Fibroblast of lung (primary cell): ENCODE results near the gene TGFBR2.

Experiments
- EZH2 ChIP-seq: IDR thresholded peaks from 2 replicates; pipeline ENCODE4 v1.5.1; 2012; ENCODE audit warnings: low read length, control low read depth, mild to moderate bottlenecking; ENCODE audit errors: missing control alignments
- TF ChIP-seq, protein P1 (sequence below), 2 donors: IDR thresholded peaks in 1 of 2; conservative IDR thresholded peaks in 1 of 2; 1 replicate in 1 of 2; 2 replicates in 1 of 2; pipeline ENCODE4 v1.5.1; 2011 to 2012; ENCODE audit warnings: low read length in 2 of 2, control low read depth in 1 of 2, inconsistent platforms in 1 of 2, low read depth in 1 of 2, mild to moderate bottlenecking in 1 of 2

DNA sequence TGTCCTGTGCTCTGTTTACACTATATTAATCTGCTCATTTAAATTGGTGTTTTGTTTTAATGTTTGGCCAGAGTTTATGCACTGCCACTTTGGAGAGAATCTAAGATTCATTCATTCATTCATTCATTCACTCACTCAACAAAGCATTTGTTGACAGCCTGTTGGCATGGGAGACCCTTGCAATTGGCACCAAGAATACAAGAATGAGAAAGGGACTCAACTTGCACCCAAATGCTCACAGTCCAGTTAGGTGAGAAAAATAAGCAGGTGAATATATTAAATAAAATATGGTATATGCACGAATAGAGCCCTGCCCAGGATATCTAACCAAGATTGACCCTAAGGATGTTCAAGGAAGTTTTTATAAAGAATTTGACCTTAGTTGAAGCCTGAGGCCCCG is 80.4 kb downstream of the TGFBR2 start:
- TF ChIP-seq, protein P1, sequence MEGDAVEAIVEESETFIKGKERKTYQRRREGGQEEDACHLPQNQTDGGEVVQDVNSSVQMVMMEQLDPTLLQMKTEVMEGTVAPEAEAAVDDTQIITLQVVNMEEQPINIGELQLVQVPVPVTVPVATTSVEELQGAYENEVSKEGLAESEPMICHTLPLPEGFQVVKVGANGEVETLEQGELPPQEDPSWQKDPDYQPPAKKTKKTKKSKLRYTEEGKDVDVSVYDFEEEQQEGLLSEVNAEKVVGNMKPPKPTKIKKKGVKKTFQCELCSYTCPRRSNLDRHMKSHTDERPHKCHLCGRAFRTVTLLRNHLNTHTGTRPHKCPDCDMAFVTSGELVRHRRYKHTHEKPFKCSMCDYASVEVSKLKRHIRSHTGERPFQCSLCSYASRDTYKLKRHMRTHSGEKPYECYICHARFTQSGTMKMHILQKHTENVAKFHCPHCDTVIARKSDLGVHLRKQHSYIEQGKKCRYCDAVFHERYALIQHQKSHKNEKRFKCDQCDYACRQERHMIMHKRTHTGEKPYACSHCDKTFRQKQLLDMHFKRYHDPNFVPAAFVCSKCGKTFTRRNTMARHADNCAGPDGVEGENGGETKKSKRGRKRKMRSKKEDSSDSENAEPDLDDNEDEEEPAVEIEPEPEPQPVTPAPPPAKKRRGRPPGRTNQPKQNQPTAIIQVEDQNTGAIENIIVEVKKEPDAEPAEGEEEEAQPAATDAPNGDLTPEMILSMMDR (conservative IDR thresholded peaks at IDR 0.05 in 1 of 2, IDR thresholded peaks at IDR 0.05 in 1 of 2; ENCODE audit: low read depth in 1 of 2, low read length in 2 of 2), result no peak
- no peak for TF ChIP-seq EZH2
